H9 (cell line): Measurements from ENCODE around the gene LMTK2. TPM values are rescaled to one million over a fixed set of nuclear protein-coding genes. Genes with fewer than 3 reads are reported as not detected.
A peak's percentile ranks its signal among the peaks of the same experiment; 100 is the strongest.

ENCODE experiments used
- DNase-seq: peaks from one replicate; pipeline ENCODE4 v3.0.0-alpha.2; 2017
- H2AFZ ChIP-seq: one replicate; pipeline ENCODE4 v1.6.1; 2013; ENCODE audit warnings: mild to moderate bottlenecking, low read length, control low read depth, moderate library complexity
- H2AK5ac ChIP-seq: 2 replicates; pipeline ENCODE4 v1.6.1; 2013; ENCODE audit warnings: low read length, control low read depth, mixed read lengths; ENCODE audit not compliant: insufficient read length
- H2BK120ac ChIP-seq: one replicate; pipeline ENCODE4 v1.6.1; 2013; ENCODE audit warnings: low read depth, mild to moderate bottlenecking, low read length, control low read depth, inconsistent platforms; ENCODE audit not compliant: poor library complexity, severe bottlenecking
- H2BK12ac ChIP-seq: 2 replicates; pipeline ENCODE4 v1.6.1; 2013; ENCODE audit warnings: low read length, control low read depth, mixed read lengths, low read depth; ENCODE audit not compliant: insufficient read length
- H2BK15ac ChIP-seq: 2 replicates; pipeline ENCODE4 v1.6.1; 2013; ENCODE audit warnings: low read depth, low read length, control low read depth
- H2BK20ac ChIP-seq: one replicate; pipeline ENCODE4 v1.6.1; 2013; ENCODE audit warnings: low read depth, mild to moderate bottlenecking, low read length, control low read depth, inconsistent platforms; ENCODE audit not compliant: poor library complexity, severe bottlenecking
- H2BK5ac ChIP-seq: 2 replicates; pipeline ENCODE4 v1.6.1; 2013; ENCODE audit warnings: low read length, control low read depth, mixed read lengths; ENCODE audit not compliant: insufficient read length
- H3K14ac ChIP-seq: 2 replicates; pipeline ENCODE4 v1.6.1; 2013; ENCODE audit warnings: low read length, control low read depth; ENCODE audit not compliant: insufficient read depth
- H3K18ac ChIP-seq: 2 replicates; pipeline ENCODE4 v1.6.1; 2013; ENCODE audit warnings: low read depth, mild to moderate bottlenecking, mixed read lengths, low read length, control low read depth; ENCODE audit not compliant: insufficient read length
- H3K23ac ChIP-seq: 2 replicates; pipeline ENCODE4 v1.6.1; 2013; ENCODE audit warnings: low read length, control low read depth, mixed read lengths, low read depth; ENCODE audit not compliant: insufficient read length
- H3K23me2 ChIP-seq: 2 replicates; pipeline ENCODE4 v1.6.1; 2013; ENCODE audit warnings: low read depth, mild to moderate bottlenecking, mixed read lengths, low read length, control low read depth; ENCODE audit not compliant: insufficient read length, poor library complexity, severe bottlenecking
- H3K27ac ChIP-seq: 2 replicates; pipeline ENCODE4 v1.5.1; 2013; ENCODE audit warnings: low read length, control low read depth, mixed read lengths, low read depth; ENCODE audit not compliant: insufficient read length
- H3K27me3 ChIP-seq: 2 replicates; pipeline ENCODE4 v1.6.1; 2013; ENCODE audit warnings: low read length, control low read depth, inconsistent platforms; ENCODE audit not compliant: insufficient read depth
- H3K4ac ChIP-seq: 2 replicates; pipeline ENCODE4 v1.6.1; 2013; ENCODE audit warnings: low read depth, mild to moderate bottlenecking, control low read depth, inconsistent platforms, low read length, moderate library complexity
- H3K4me1 ChIP-seq: 2 replicates; pipeline ENCODE4 v1.6.1; 2013; ENCODE audit warnings: low read length, control low read depth, inconsistent platforms; ENCODE audit not compliant: insufficient read depth
- H3K4me2 ChIP-seq: 2 replicates; pipeline ENCODE4 v1.6.1; 2013; ENCODE audit warnings: low read length, control low read depth, mixed read lengths; ENCODE audit not compliant: insufficient read length, insufficient read depth
- H3K56ac ChIP-seq: 2 replicates; pipeline ENCODE4 v1.6.1; 2013; ENCODE audit warnings: low read depth, mild to moderate bottlenecking, mixed read lengths, low read length, control low read depth; ENCODE audit not compliant: insufficient read length
- H3K79me1 ChIP-seq: 2 replicates; pipeline ENCODE4 v1.6.1; 2013; ENCODE audit warnings: low read depth, mild to moderate bottlenecking, moderate library complexity, low read length, control low read depth, inconsistent platforms; ENCODE audit not compliant: insufficient read depth, poor library complexity, severe bottlenecking
- H3K79me2 ChIP-seq: 2 replicates; pipeline ENCODE4 v1.6.1; 2013; ENCODE audit warnings: low read length, control low read depth, inconsistent platforms; ENCODE audit not compliant: insufficient read depth
- H3K9ac ChIP-seq: 2 replicates; pipeline ENCODE4 v1.6.1; 2013; ENCODE audit warnings: low read length, control low read depth, mixed read lengths; ENCODE audit not compliant: insufficient read length; ENCODE audit errors: extremely low read depth
- H3K9me3 ChIP-seq: one replicate; pipeline ENCODE4 v1.6.1; 2013; ENCODE audit warnings: low read depth, low read length, inconsistent platforms; ENCODE audit not compliant: control insufficient read depth
- H3T11ph ChIP-seq: one replicate; pipeline ENCODE4 v1.6.1; 2013; ENCODE audit warnings: mild to moderate bottlenecking, low read length, control low read depth, inconsistent platforms
- H4K20me1 ChIP-seq: one replicate; pipeline ENCODE4 v1.6.1; 2013; ENCODE audit not compliant: control insufficient read depth, insufficient read length, insufficient read depth
- H4K5ac ChIP-seq: 2 replicates; pipeline ENCODE4 v1.6.1; 2013; ENCODE audit warnings: low read depth, mild to moderate bottlenecking, mixed read lengths, low read length, control low read depth; ENCODE audit not compliant: insufficient read length
- H4K8ac ChIP-seq: replicated peaks from 2 replicates; pipeline ENCODE4 v1.6.1; 2013; ENCODE audit warnings: low read length, control low read depth, mixed read lengths, low read depth; ENCODE audit not compliant: insufficient read length
- H4K91ac ChIP-seq: 2 replicates; pipeline ENCODE4 v1.6.1; 2013; ENCODE audit warnings: low read depth, mild to moderate bottlenecking, moderate library complexity, mixed read lengths, low read length, control low read depth; ENCODE audit not compliant: insufficient read length
- H3K27ac Mint-ChIP-seq, 3 experiments: 2 replicates in 2 of 3; 3 replicates in 1 of 3; pipeline ENCODE4 v1.8.0; 2020 to 2021; ENCODE audit warnings: mixed read lengths in 3 of 3, mild to moderate bottlenecking in 1 of 3, moderate library complexity in 1 of 3
- H3K27me3 Mint-ChIP-seq: 2 replicates; pipeline ENCODE4 v1.8.0; 2021; ENCODE audit warnings: low read depth, mild to moderate bottlenecking, moderate library complexity, mixed read lengths
- H3K36me3 Mint-ChIP-seq, 3 experiments: 2 replicates in 2 of 3; 3 replicates in 1 of 3; pipeline ENCODE4 v1.8.0; 2020 to 2021; ENCODE audit warnings: low read depth in 3 of 3, mixed read lengths in 3 of 3; ENCODE audit not compliant: insufficient read depth in 1 of 3
- H3K4me1 Mint-ChIP-seq, 2 experiments: 2 replicates each; pipeline ENCODE4 v1.8.0; 2020; ENCODE audit warnings: mixed read lengths in 2 of 2
- H3K4me3 Mint-ChIP-seq, 2 experiments: 2 replicates in 1 of 2; 3 replicates in 1 of 2; pipeline ENCODE4 v1.8.0; 2020 to 2021; ENCODE audit warnings: mild to moderate bottlenecking in 2 of 2, mixed read lengths in 2 of 2, moderate library complexity in 1 of 2
- H3K9me3 Mint-ChIP-seq, 2 experiments: 2 replicates in 1 of 2; 3 replicates in 1 of 2; pipeline ENCODE4 v1.8.0; 2020; ENCODE audit warnings: mild to moderate bottlenecking in 2 of 2, mixed read lengths in 2 of 2, moderate library complexity in 1 of 2
- CTCF ChIP-seq: fragments of 200-600 bp; sonication (generic); conservative IDR thresholded peaks from 3 replicates; pipeline ENCODE4 v1.8.0; 2021; ENCODE audit warnings: antibody characterized with exemption, mild to moderate bottlenecking
- WGBS: extraction: QIAGEN DNeasy Blood & Tissue Kit; methylation state at CpG from one replicate; pipeline ENCODE4 v1.1.7; 2013; ENCODE audit warnings: missing lambda C conversion rate, low lambda C conversion rate, mixed read lengths; ENCODE audit not compliant: insufficient read length; ENCODE audit errors: extremely low coverage; 5-methylcytosine and 5-hydroxymethylcytosine counted together
- total RNA-seq: library from RNA; stranded (reverse); gene quantifications from 2 replicates; pipeline ENCODE4 v1.2.1, GENCODE V29; 2021

Gene LMTK2
- total RNA-seq, 1 experiment from 2014 or later = 24.9 TPM

- Histone ChIP-seq H3K56ac (no peak overlapping the region), H3K14ac (no peak overlapping the region), H2AK5ac (no peak overlapping the region), H3K23me2 (no peaks in the 10 kb centered on the region), H3K4me2 (no peak overlapping the region), H3T11ph (no peak overlapping the region), H2AFZ (no peak overlapping the region), H3K27me3 (no peaks in the 10 kb centered on the region), H4K8ac (no peak overlapping the region), H2BK15ac (no peak overlapping the region), H3K18ac (no peak overlapping the region), H4K20me1 (no peaks in the 10 kb centered on the region), H3K9me3 (no peaks in the 10 kb centered on the region), H3K27ac (no peak overlapping the region), H2BK5ac (no peak overlapping the region), H3K23ac (no peak overlapping the region), H2BK120ac (no peak overlapping the region), H3K79me2 (no peaks in the 10 kb centered on the region), H4K91ac (no peak overlapping the region), H2BK20ac (no peak overlapping the region), H3K4me1 (peaks cover 2% of the 10 kb centered on the region; the same call in 1 of the 2 replicates), H3K79me1 (peaks cover 3% of the 10 kb centered on the region), H4K5ac (no peak overlapping the region), H2BK12ac (no peak overlapping the region), H3K9ac (no peak overlapping the region), H3K4ac (no peak overlapping the region)
- Mint-ChIP-seq H3K4me3 (no peak overlapping the region), H3K27me3 (no peaks in the 10 kb centered on the region), H3K9me3 (no peaks in the 10 kb centered on the region; a peak in 2 of 5 replicates), H3K27ac (peak overlapping the region in 1 of 3 experiments; percentile 24; a peak in 2 of 7 replicates), H3K36me3 (peaks cover 7 to 9% (median 9%) of the 10 kb centered on the region in 3 experiments; a peak in 6 of 7 replicates), H3K4me1 (peaks cover 15 to 23% of the 10 kb centered on the region in 2 experiments)
- DNase-seq = no peak
- no peak for TF ChIP-seq CTCF
- no CpG with 5 or more reads among the region's 8 CpGs for WGBS
Measured at GRCh38 chr7:98180751-98181150, 74.1 kb downstream of the LMTK2 start.
